Mesenchymal stem cell (in vitro differentiated cells and primary cell): ENCODE measurements around the gene SLC16A7.

Experiments
- DNase-seq: peaks from one replicate; pipeline ENCODE4 v3.0.0-alpha.2; 2013
- H2AFZ ChIP-seq: one replicate; pipeline ENCODE4 v1.6.1; 2013; ENCODE audit warnings: low read depth, mild to moderate bottlenecking, control low read depth, inconsistent platforms, low read length, moderate library complexity
- H2AK5ac ChIP-seq: 2 replicates; pipeline ENCODE4 v1.6.1; 2013; ENCODE audit warnings: low read length, moderate library complexity, mild to moderate bottlenecking, inconsistent platforms; ENCODE audit not compliant: severe bottlenecking
- H2BK120ac ChIP-seq: one replicate; pipeline ENCODE4 v1.6.1; 2013; ENCODE audit warnings: low read depth, mild to moderate bottlenecking, inconsistent platforms, low read length, moderate library complexity
- H2BK12ac ChIP-seq, 2 experiments: one replicate each; pipeline ENCODE4 v1.6.1; 2013; ENCODE audit warnings: inconsistent platforms in 2 of 2, low read length in 2 of 2, mild to moderate bottlenecking in 2 of 2, moderate library complexity in 2 of 2, control low read depth in 1 of 2
- H2BK15ac ChIP-seq: one replicate; pipeline ENCODE4 v1.6.1; 2013; ENCODE audit warnings: mild to moderate bottlenecking, low read depth, inconsistent platforms; ENCODE audit not compliant: poor library complexity, severe bottlenecking
- H2BK5ac ChIP-seq: 2 replicates; pipeline ENCODE4 v1.6.1; 2013; ENCODE audit warnings: low read depth, mild to moderate bottlenecking, low read length, control low read depth, inconsistent platforms; ENCODE audit not compliant: poor library complexity, severe bottlenecking
- H3K14ac ChIP-seq, 2 experiments: one replicate each; pipeline ENCODE4 v1.6.1; 2013; ENCODE audit warnings: inconsistent platforms in 2 of 2, low read length in 2 of 2, control low read depth in 1 of 2, mild to moderate bottlenecking in 1 of 2, moderate library complexity in 1 of 2
- H3K18ac ChIP-seq, 2 experiments: one replicate each; pipeline ENCODE4 v1.6.1; 2013; ENCODE audit warnings: inconsistent platforms in 2 of 2, low read length in 2 of 2, control low read depth in 1 of 2, low read depth in 1 of 2, mild to moderate bottlenecking in 1 of 2
- H3K23ac ChIP-seq, 2 experiments: one replicate each; pipeline ENCODE4 v1.6.1; 2013; ENCODE audit warnings: inconsistent platforms in 2 of 2, low read length in 2 of 2, mild to moderate bottlenecking in 2 of 2, moderate library complexity in 2 of 2, control low read depth in 1 of 2
- H3K27ac ChIP-seq: 2 replicates; pipeline ENCODE4 v1.5.1; 2013; ENCODE audit warnings: mild to moderate bottlenecking, moderate library complexity, low read length, control low read depth, inconsistent platforms; ENCODE audit not compliant: poor library complexity, severe bottlenecking
- H3K27me3 ChIP-seq, 2 experiments: 2 replicates each; pipeline versions ENCODE4 v1.6.1 to v1.7.0; 2013; ENCODE audit warnings: low read length in 2 of 2, mild to moderate bottlenecking in 2 of 2, moderate library complexity in 2 of 2, control low read depth in 1 of 2, inconsistent platforms in 1 of 2; ENCODE audit not compliant: control insufficient read depth in 1 of 2, insufficient read depth in 1 of 2
- H3K36me3 ChIP-seq, 2 experiments: 2 replicates each; pipeline versions ENCODE4 v1.6.1 to v1.7.0; 2013; ENCODE audit warnings: low read length in 2 of 2, control low read depth in 1 of 2, inconsistent platforms in 1 of 2, low read depth in 1 of 2, mild to moderate bottlenecking in 1 of 2; ENCODE audit not compliant: insufficient read depth in 2 of 2, control insufficient read depth in 1 of 2
- H3K4ac ChIP-seq, 2 experiments: one replicate each; pipeline ENCODE4 v1.6.1; 2013; ENCODE audit warnings: inconsistent platforms in 2 of 2, low read length in 2 of 2, mild to moderate bottlenecking in 2 of 2, moderate library complexity in 2 of 2, control low read depth in 1 of 2, low read depth in 1 of 2
- H3K4me1 ChIP-seq: 2 replicates; pipeline ENCODE4 v1.6.1; 2013; ENCODE audit warnings: low read depth, low read length, control low read depth; ENCODE audit not compliant: control insufficient read depth, insufficient read depth
- H3K4me2 ChIP-seq: 2 replicates; pipeline ENCODE4 v1.6.1; 2013; ENCODE audit warnings: low read length, mild to moderate bottlenecking, inconsistent platforms; ENCODE audit not compliant: poor library complexity, severe bottlenecking
- H3K4me3 ChIP-seq, 2 experiments: 2 replicates each; pipeline versions ENCODE4 v1.5.1 to v1.7.0; 2013; ENCODE audit warnings: low read length in 2 of 2, mild to moderate bottlenecking in 2 of 2, control low read depth in 1 of 2, low read depth in 1 of 2; ENCODE audit not compliant: insufficient read depth in 1 of 2
- H3K79me1 ChIP-seq: replicated peaks from 2 replicates; pipeline ENCODE4 v1.6.1; 2013; ENCODE audit warnings: mild to moderate bottlenecking, control low read depth, low read length, inconsistent platforms; ENCODE audit not compliant: poor library complexity, severe bottlenecking
- H3K9ac ChIP-seq: 2 replicates; pipeline ENCODE4 v1.7.0; 2013; ENCODE audit warnings: mild to moderate bottlenecking, low read length, moderate library complexity
- H3K9me3 ChIP-seq: 2 replicates; pipeline ENCODE4 v1.7.0; 2013; ENCODE audit warnings: mild to moderate bottlenecking, low read length; ENCODE audit not compliant: control insufficient read depth
- H4K8ac ChIP-seq: one replicate; pipeline ENCODE4 v1.6.1; 2013; ENCODE audit warnings: inconsistent platforms, mild to moderate bottlenecking, low read length, moderate library complexity
- H4K91ac ChIP-seq: one replicate; pipeline ENCODE4 v1.6.1; 2013; ENCODE audit warnings: mild to moderate bottlenecking, low read length, inconsistent platforms
- WGBS: methylation state at CpG from one replicate; pipeline ENCODE4 v1.1.7; 2013; ENCODE audit warnings: mixed read lengths; 5-methylcytosine and 5-hydroxymethylcytosine counted together

Gene SLC16A7

DNA sequence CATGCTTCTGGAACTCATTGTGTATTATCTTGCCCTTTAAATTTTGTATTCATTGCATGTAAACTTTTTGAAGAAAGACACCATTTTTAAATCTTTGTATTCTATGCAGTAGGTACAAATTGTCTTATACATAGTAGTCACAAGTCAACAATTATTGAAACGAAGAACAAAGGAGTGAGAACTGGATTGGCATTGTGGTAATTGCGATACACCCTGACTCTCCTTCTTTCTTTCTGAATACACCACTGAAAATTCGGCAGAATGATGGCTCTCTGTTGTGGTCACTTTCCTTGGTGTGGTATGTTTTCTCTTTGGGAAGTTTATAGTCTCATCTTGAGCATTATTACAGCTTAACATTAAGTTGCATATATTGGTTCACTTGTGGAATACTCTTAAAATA lies 34.1 kb downstream of the SLC16A7 start:
- Histone ChIP-seq H2BK5ac (no peak overlapping the region), H3K4ac (no peak overlapping the region), H3K14ac (no peak overlapping the region), H3K27ac (no peak overlapping the region), H3K9ac (no peak overlapping the region), H3K79me1 (peaks cover 10% of the 10 kb centered on the region), H2BK12ac (no peak overlapping the region), H2BK15ac (no peak overlapping the region), H3K18ac (no peak overlapping the region), H3K4me3 (no peak overlapping the region), H3K36me3 (no peaks in the 10 kb centered on the region), H3K23ac (no peak overlapping the region), H3K4me2 (no peak overlapping the region), H4K8ac (no peak overlapping the region), H2AK5ac (no peak overlapping the region), H3K9me3 (no peaks in the 10 kb centered on the region), H2AFZ (no peak overlapping the region), H3K27me3 (no peaks in the 10 kb centered on the region), H2BK120ac (no peak overlapping the region), H3K4me1 (no peaks in the 10 kb centered on the region), H4K91ac (no peak overlapping the region)
- WGBS, result 100% methylated on average over 2 of the region's 3 CpGs
- no peak for DNase-seq

DNA sequence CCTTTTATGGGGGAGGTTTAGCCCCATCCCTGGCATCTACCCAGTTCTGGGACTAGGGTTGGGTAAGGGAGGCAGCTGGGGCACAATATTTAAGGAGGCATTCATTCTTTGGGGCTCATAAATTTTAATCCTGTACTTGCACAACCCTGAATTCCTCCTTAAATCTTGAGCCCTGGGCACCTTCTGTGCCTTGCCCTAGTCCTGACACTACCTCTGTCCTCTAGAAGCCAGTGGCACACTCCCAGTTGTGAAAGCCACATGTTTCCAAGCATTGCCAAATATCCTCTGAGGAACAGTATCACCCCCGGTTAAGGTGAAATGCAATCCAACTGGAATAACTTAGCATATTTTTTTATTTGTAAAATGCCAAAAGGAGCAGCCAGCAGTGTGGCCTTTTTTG lies 36.6 kb downstream of the SLC16A7 start:
- Histone ChIP-seq H3K4me1 (no peaks in the 10 kb centered on the region), H3K23ac (no peak overlapping the region), H3K36me3 (no peaks in the 10 kb centered on the region), H3K4me3 (no peak overlapping the region), H2BK5ac (no peak overlapping the region), H3K9ac (no peak overlapping the region), H2BK12ac (no peak overlapping the region), H3K4ac (no peak overlapping the region), H2AK5ac (no peak overlapping the region), H2BK15ac (no peak overlapping the region), H2BK120ac (no peak overlapping the region), H2AFZ (no peak overlapping the region), H4K91ac (no peak overlapping the region), H3K14ac (no peak overlapping the region), H3K9me3 (no peaks in the 10 kb centered on the region), H4K8ac (no peak overlapping the region), H3K27me3 (no peaks in the 10 kb centered on the region), H3K79me1 (peaks cover 12% of the 10 kb centered on the region), H3K4me2 (no peak overlapping the region), H3K18ac (no peak overlapping the region), H3K27ac (no peak overlapping the region)
- DNase-seq, result no peak
- 100% methylated on average over 1 of the region's 1 CpG for WGBS

GRCh38 chr12:59634254-59634653 lies 38.4 kb downstream of the SLC16A7 start:
- Histone ChIP-seq H4K8ac (no peak overlapping the region), H3K18ac (no peak overlapping the region), H2BK12ac (no peak overlapping the region), H3K4me1 (no peaks in the 10 kb centered on the region), H3K9ac (no peak overlapping the region), H2BK15ac (no peak overlapping the region), H2AFZ (no peak overlapping the region), H3K27ac (no peak overlapping the region), H3K9me3 (no peaks in the 10 kb centered on the region), H3K4me2 (no peak overlapping the region), H3K79me1 (peaks cover 12% of the 10 kb centered on the region), H4K91ac (no peak overlapping the region), H2BK5ac (no peak overlapping the region), H3K27me3 (no peaks in the 10 kb centered on the region), H3K4ac (no peak overlapping the region), H3K14ac (no peak overlapping the region), H3K23ac (no peak overlapping the region), H2BK120ac (no peak overlapping the region), H3K36me3 (no peaks in the 10 kb centered on the region), H3K4me3 (no peak overlapping the region), H2AK5ac (no peak overlapping the region)
- WGBS, result 89% methylated on average over 1 of the region's 1 CpG
- no peak for DNase-seq

DNA sequence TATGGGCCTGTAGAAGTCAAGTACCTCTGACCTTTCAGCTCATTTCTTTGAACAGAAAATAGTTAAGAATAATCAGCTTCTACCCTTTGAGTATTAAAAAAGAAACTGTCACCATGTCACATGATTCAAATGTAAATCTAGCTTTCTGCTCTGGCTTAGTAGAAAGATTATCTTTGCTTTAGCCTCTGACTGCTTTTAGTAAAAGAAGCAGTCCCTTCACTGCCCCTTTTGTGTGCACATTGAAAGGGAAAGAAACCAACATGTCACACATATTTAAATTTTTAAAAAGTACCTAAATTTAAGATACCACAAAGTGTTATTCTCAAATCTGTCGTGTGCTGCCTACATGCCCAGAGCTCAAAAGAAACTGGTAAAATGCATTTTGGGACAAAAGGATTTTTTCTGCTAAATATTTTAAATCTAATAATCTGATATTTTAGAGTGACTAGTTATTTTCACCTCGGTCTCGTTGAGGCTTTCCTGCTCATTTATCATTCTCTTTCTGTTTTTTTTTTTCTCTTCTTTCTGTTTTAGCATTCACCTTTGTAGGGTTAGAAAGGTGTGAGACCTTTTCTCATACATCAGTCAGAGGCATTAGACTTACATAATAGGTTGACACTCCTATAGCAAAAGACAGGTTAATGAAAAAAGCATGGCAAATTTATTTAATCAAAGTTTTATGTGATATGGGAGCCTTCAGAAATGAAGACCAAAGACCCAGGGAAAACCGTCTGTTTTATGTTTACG lies 41.3 kb downstream of the SLC16A7 start:
- no peak overlapping the region for H2AFZ ChIP-seq
- no peak overlapping the region for H4K8ac ChIP-seq
- H2BK12ac ChIP-seq, result no peak overlapping the region
- H3K14ac ChIP-seq, result no peak overlapping the region
- H3K27me3 ChIP-seq, result no peaks in the 10 kb centered on the region
- H2BK5ac ChIP-seq, result no peak overlapping the region
- H3K36me3 ChIP-seq, result peaks cover 0 to under 1% of the 10 kb centered on the region in 2 experiments
- no peak overlapping the region for H3K18ac ChIP-seq
- no peak overlapping the region for H2BK15ac ChIP-seq
- no peak overlapping the region for H2AK5ac ChIP-seq
- no peak overlapping the region for H2BK120ac ChIP-seq
- DNase-seq, result no peak
- H4K91ac ChIP-seq, result no peak overlapping the region
- no peak overlapping the region for H3K4me2 ChIP-seq
- H3K4me1 ChIP-seq, result no peaks in the 10 kb centered on the region
- no peak overlapping the region for H3K9ac ChIP-seq
- H3K4ac ChIP-seq, result no peak overlapping the region
- no peak overlapping the region for H3K23ac ChIP-seq
- H3K4me3 ChIP-seq, result no peak overlapping the region
- no peak overlapping the region for H3K27ac ChIP-seq
- no peaks in the 10 kb centered on the region for H3K9me3 ChIP-seq
- WGBS, result 93% methylated on average over 2 of the region's 5 CpGs
- H3K79me1 ChIP-seq, result peaks cover 12% of the 10 kb centered on the region
